CD4-positive, alpha-beta T cell (primary cell): Measurements from ENCODE around the gene DISP3. TPM values are rescaled to one million over a fixed set of nuclear protein-coding genes. Genes with fewer than 3 reads are reported as not detected.

Source experiments
- ATAC-seq: fragments of 200-7000 bp; cut with Tn5 transposase; one replicate; pipeline ENCODE4 v1.10.0; 2022; ENCODE audit warnings: mild to moderate bottlenecking; ENCODE audit not compliant: poor library complexity
- CTCF ChIA-PET: fragments of 350-600 bp; sonication (Branson Sonifier 250); formaldehyde crosslinking; loops from one replicate; lab custom pipeline; 2021; ENCODE audit warnings: antibody characterized with exemption, inconsistent platforms; lab: Charles Lee
- POLR2A ChIA-PET: fragments of 350-600 bp; sonication (Branson Sonifier 250); formaldehyde crosslinking; loops from one replicate; lab custom pipeline; 2021; ENCODE audit warnings: antibody characterized with exemption, inconsistent platforms; lab: Charles Lee
- DNase-seq, 14 experiments: peaks; one replicate each; pipeline ENCODE4 v3.0.0-alpha.2; 2013 to 2020; ENCODE audit warnings: mixed read lengths in 2 of 14
- H3K27ac ChIP-seq, 2 donors: one replicate each; pipeline versions ENCODE4 v1.5.1 to v1.7.0; 2013; ENCODE audit warnings: low read length in 2 of 2, low read depth in 1 of 2, mild to moderate bottlenecking in 1 of 2
- H3K27me3 ChIP-seq, 2 experiments: 1 replicate in 1 of 2; 2 replicates in 1 of 2; pipeline versions ENCODE4 v1.6.1 to v1.7.0; 2013; ENCODE audit warnings: low read length in 2 of 2, control low read depth in 1 of 2, mild to moderate bottlenecking in 1 of 2, moderate library complexity in 1 of 2; ENCODE audit not compliant: insufficient read depth in 2 of 2, control insufficient read depth in 1 of 2
- H3K36me3 ChIP-seq: one replicate; pipeline ENCODE4 v1.6.1; 2013; ENCODE audit warnings: low read length, control low read depth; ENCODE audit not compliant: insufficient read depth
- H3K4me1 ChIP-seq: one replicate; pipeline ENCODE4 v1.6.1; 2013; ENCODE audit warnings: low read length, control low read depth; ENCODE audit not compliant: insufficient read depth
- H3K4me3 ChIP-seq: one replicate; pipeline ENCODE4 v1.5.1; 2013; ENCODE audit warnings: mild to moderate bottlenecking, low read length, moderate library complexity
- H3K9me3 ChIP-seq, 2 experiments: 1 replicate in 1 of 2; 2 replicates in 1 of 2; pipeline versions ENCODE4 v1.6.1 to v1.7.0; 2013; ENCODE audit warnings: low read length in 2 of 2, mild to moderate bottlenecking in 2 of 2, control low read depth in 1 of 2, moderate library complexity in 1 of 2; ENCODE audit not compliant: control insufficient read depth in 1 of 2, insufficient read depth in 1 of 2
- H3K27ac Mint-ChIP-seq: one replicate; pipeline ENCODE4 v1.8.0; 2020; ENCODE audit warnings: mixed read lengths
- H3K27me3 Mint-ChIP-seq: one replicate; pipeline ENCODE4 v1.8.0; 2021; ENCODE audit warnings: mixed read lengths
- H3K36me3 Mint-ChIP-seq: one replicate; pipeline ENCODE4 v1.8.0; 2021; ENCODE audit warnings: low read depth, mixed read lengths
- H3K4me1 Mint-ChIP-seq: one replicate; pipeline ENCODE4 v1.8.0; 2021; ENCODE audit warnings: low read depth, mixed read lengths
- H3K4me3 Mint-ChIP-seq: one replicate; pipeline ENCODE4 v1.8.0; 2020; ENCODE audit warnings: mild to moderate bottlenecking, mixed read lengths
- H3K9me3 Mint-ChIP-seq: one replicate; pipeline ENCODE4 v1.8.0; 2020; ENCODE audit warnings: mixed read lengths
- CTCF ChIP-seq: fragments of 200-600 bp; IDR thresholded peaks from one replicate; pipeline ENCODE4 v1.8.0; 2022; ENCODE audit warnings: antibody characterized with exemption, mild to moderate bottlenecking
- intact Hi-C, 2 experiments: fragments of 100-400 bp; cut with DNase I in 1 of 2; cut with micrococcal nuclease in 1 of 2; formaldehyde crosslinking; loops; one replicate each; pipeline versions ENCODE4 v1.15.1 to v1.9.0; 2023 to 2025; cut with DNase I, micrococcal nuclease
- total RNA-seq, 174 experiments: library from RNA in 2 of 174; stranded (reverse) in 2 of 174; gene quantifications; one replicate each; pipeline ENCODE4 v1.2.3 and lab custom pipeline; 2021 to 2026

The DISP3 gene
- total RNA-seq, 2 experiments from 2014 or later: 0.55 to 0.56 TPM

GRCh38 chr1:11492235-11492634 lies 13.3 kb downstream of the DISP3 start:
- H3K4me3 Mint-ChIP-seq: no peak overlapping the region
- H3K36me3 ChIP-seq: no peaks in the 10 kb centered on the region
- CTCF ChIA-PET: no interaction called here
- intact Hi-C loops: no loop called here
- DNase-seq (no peak), ATAC-seq (no peak)
- no peaks in the 10 kb centered on the region for H3K36me3 Mint-ChIP-seq
- H3K27ac Mint-ChIP-seq: no peak overlapping the region
- H3K27ac ChIP-seq: no peak overlapping the region
- no peaks in the 10 kb centered on the region for H3K9me3 ChIP-seq
- no peaks in the 10 kb centered on the region for H3K4me1 ChIP-seq
- H3K4me1 Mint-ChIP-seq: no peaks in the 10 kb centered on the region
- H3K9me3 Mint-ChIP-seq: no peaks in the 10 kb centered on the region
- no peak overlapping the region for H3K4me3 ChIP-seq
- TF ChIP-seq CTCF: no peak
- POLR2A ChIA-PET: no interaction called here
- peaks cover 5% of the 10 kb centered on the region for H3K27me3 Mint-ChIP-seq
- H3K27me3 ChIP-seq: peaks cover 0 to 8% of the 10 kb centered on the region in 2 experiments

- CTCF ChIA-PET: no interaction called here
- H3K27ac ChIP-seq: no peak overlapping the region
- H3K9me3 ChIP-seq: no peaks in the 10 kb centered on the region
- intact Hi-C loops: no loop called here
- no peak for TF ChIP-seq CTCF
- no peaks in the 10 kb centered on the region for H3K9me3 Mint-ChIP-seq
- H3K27ac Mint-ChIP-seq: no peak overlapping the region
- no peaks in the 10 kb centered on the region for H3K36me3 ChIP-seq
- DNase-seq (no peak), ATAC-seq (no peak)
- no peak overlapping the region for H3K4me3 ChIP-seq
- H3K4me1 ChIP-seq: no peaks in the 10 kb centered on the region
- POLR2A ChIA-PET: no interaction called here
- no peak overlapping the region for H3K4me3 Mint-ChIP-seq
- no peaks in the 10 kb centered on the region for H3K36me3 Mint-ChIP-seq
- H3K4me1 Mint-ChIP-seq: no peaks in the 10 kb centered on the region
- peaks cover 15% of the 10 kb centered on the region for H3K27me3 Mint-ChIP-seq
- H3K27me3 ChIP-seq: peaks cover 0 to 3% of the 10 kb centered on the region in 2 experiments
These were observed 15.2 kb downstream of the DISP3 start for GRCh38 chr1:11493972-11494655.

GRCh38 chr1:11494771-11495170 lies 15.8 kb downstream of the DISP3 start:
- TF ChIP-seq CTCF: no peak
- Mint-ChIP-seq H3K4me1 (no peaks in the 10 kb centered on the region), H3K27ac (no peak overlapping the region), H3K36me3 (no peaks in the 10 kb centered on the region), H3K27me3 (peaks cover 22% of the 10 kb centered on the region), H3K9me3 (no peaks in the 10 kb centered on the region), H3K4me3 (no peak overlapping the region)
- ATAC-seq (no peak), DNase-seq (no peak)
- ChIA-PET POLR2A (no interaction called here), CTCF (no interaction called here)
- Histone ChIP-seq H3K27me3 (peaks cover 3 to 6% of the 10 kb centered on the region in 2 experiments), H3K9me3 (no peaks in the 10 kb centered on the region), H3K4me1 (no peaks in the 10 kb centered on the region), H3K36me3 (no peaks in the 10 kb centered on the region), H3K27ac (no peak overlapping the region), H3K4me3 (no peak overlapping the region)
- intact Hi-C loops: no loop called here
